ENCODE measurements around the gene TBC1D5.

Gene TBC1D5

DNA sequence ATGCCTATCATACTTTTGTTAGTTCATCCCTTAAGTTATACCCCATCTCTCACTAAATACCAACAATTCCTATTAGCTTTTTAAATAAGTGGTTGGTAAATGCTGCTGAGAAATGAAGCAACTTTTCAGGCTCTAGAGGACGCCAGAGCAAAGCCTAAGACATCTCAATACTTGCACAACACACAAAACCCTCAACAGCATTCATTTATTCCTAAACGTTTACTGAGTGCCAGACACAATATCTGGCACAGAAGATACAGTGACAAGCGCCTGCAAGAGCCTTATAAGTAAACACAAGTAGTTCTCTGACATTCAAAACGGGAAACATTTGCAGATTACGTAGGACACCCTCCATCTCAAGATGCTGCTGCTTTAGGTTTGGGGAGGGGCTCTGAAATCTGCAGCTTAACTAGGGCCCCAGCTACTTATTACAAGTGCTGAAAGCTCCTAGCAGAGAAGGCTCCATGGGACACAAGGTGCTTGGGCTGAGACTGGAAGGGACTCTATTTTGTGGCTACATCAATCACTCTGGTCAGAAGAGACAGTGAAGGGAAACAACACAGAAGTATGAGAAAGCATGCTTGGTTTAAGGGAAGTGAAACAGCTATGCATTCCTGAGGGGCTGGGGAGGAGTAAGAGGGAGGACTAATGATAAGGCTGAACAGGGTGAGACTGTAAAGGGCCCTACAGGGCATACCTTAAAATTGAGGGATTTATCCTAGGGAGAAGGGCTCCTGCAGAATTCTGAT, 546.4 kb downstream of the TBC1D5 start:
- DNase-seq = peak; percentile 26

- DNase-seq = peak; percentile 65
Measured at GRCh38 chr3:17195192-17195611, 547.2 kb downstream of the TBC1D5 start.

DNA sequence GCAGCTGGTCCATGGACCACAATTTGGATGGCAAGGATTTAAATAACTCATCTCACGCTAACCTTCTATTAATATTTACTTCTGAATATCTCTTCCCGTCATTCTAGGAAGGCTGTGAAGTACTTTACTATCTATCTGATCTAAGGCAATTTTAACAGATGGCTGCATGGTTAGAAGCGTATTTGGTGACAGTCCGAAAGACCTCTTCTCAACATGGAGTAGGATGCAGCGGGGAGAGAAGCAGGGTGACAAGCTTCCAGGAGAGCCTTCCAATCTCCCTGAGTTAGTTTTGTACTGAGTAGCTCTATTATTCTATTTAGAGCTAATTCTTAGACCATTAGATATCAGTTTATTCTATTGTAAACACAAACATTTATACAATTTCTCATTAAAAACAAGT, 548.3 kb downstream of the TBC1D5 start:
- peak; percentile 9 for DNase-seq

- DNase-seq = no peak
Measured at GRCh38 chr3:17192995-17193394, 549.4 kb downstream of the TBC1D5 start.

DNA sequence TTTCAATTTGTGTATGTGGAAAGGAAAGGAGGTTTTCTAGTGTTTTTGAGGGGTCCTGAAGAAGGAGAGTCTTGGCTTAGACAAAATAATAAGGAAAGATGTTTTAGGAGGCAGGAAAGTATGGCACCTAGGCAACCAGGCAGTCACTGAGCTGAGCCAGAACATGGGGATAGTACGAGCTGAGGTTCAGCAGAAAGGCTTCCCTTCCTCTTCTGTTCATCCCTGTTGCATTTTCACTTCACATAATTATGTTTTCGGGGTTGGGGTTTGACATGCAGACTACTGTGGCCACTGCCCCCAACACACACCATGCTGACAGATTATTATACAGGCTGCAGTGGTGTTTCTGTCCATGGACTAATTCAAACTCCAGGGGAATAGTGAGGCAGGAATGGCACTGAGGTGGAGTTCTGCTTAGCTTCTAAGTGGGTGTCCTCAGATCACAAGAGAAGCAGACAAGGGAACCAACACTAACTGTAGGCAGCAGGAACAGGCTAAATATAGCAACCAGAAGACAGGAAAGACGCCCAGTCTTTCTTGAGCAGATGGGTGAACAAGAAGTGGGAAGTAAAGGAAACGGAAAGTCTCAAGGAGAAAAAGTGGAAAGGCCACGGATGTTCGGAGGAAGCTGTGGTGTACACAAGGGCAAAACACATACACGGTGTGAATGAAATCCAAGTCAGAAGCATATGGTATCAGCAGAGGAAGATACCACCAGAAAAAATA, 551.9 kb downstream of the TBC1D5 start:
- no peak for DNase-seq

- no peak for DNase-seq
Measured at GRCh38 chr3:17188378-17188777, 554.1 kb downstream of the TBC1D5 start.

DNA sequence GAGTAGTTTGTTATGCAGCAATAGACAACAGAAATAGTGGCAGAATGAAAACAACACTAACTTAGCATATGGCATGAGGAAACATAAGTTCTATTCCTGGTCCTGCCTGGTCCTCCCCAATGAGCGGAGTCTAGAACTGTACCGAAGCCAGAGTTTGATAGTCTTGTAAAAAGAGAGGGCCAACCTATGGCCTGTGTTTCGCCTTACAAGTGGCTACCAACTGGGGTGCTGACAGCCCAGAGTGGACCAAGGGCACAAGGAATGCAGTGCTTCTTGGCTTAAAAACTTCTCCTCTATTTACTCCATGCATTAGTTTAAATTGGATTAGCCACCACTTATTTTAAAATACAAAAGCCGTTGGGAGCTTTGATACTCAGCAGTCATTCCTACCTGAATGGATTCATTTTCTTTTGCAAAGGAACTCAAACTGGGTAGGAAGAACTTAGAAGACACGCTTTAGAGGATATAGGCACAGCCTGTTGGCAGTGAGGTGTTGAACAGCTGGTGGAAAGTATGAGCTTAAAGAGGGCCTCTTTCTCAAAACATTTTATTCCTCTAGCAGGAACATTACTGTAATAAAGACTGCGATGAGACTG, 554.7 kb downstream of the TBC1D5 start:
- no peak for DNase-seq

GRCh38 chr3:17183951-17184550, 558.4 kb downstream of the TBC1D5 start:
- no peak for DNase-seq

DNA sequence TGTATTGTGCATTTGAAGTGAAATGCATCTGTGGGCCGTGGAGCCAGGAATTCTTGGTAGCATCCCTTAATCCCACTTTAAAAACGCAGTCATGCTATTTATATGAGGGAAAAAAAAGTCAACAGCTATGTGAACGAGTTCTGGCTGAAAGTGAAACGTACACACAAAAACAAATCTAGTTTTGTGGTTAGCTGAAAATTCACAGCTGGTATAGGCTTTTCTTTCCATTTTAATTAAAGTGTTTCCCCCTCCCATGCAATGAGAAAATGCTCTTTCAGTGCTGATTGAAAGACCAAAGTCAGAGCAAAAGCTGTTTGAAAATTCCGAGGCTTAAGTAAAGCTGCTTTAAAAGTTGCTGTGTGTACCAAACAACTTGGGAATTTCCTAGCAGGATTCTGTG, 560.3 kb downstream of the TBC1D5 start:
- no peak for DNase-seq

- DNase-seq = no peak
Measured at GRCh38 chr3:17181413-17181907, 561.0 kb downstream of the TBC1D5 start.

GRCh38 chr3:17179381-17180205, 562.8 kb downstream of the TBC1D5 start:
- DNase-seq = peak; percentile 45

- DNase-seq = no peak
Measured at GRCh38 chr3:17176757-17177156, 565.7 kb downstream of the TBC1D5 start.

DNA sequence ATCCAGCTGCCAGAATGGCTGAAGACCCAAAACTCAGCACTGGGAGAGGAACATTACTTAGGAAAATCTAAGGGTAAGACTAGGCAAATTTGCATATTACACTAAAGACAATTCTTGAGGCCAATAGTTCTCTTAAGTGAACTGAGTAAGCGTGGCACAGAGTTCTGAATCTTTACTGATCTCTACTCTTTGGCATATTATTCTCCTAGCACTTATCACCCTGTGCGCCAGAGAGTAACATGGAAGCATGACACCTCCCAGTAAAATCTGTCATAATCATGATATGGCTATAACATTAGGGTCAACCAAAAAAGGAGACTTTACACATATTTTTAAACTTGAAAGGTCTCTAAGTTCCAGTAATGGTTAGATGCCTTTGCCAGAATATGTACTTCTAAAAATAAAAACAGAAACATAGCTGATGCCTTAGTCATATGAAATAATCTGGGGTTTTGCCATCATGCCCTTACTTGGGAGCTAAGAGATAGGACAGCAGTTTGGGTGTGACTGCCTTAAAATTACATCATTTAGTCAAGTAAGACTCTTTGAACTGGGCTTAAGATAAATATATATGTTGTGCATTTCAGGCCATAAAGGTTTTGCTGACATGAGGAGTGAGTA, 567.1 kb downstream of the TBC1D5 start:
- DNase-seq = no peak

- no peak for DNase-seq
Measured at GRCh38 chr3:17166369-17166768, 576.1 kb downstream of the TBC1D5 start.

DNA sequence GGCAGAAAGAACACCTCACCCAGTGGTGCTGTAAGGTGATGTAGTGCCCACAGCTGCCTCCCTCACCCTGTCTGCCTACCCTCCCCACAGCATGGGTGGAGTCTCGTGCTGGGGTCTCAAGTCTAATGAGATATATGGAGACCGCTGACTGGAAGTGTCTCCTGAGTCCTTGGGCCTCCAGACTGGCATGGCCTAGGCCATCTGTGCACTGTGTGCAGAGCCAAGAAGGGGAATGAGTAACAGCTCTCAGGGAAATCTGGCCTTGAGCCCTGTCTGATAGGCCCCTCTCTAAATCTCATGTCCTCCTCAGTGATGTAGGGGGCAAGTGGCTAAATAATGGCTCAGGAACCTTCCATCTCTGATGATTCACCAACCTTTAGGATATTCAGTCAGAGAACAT, 580.3 kb downstream of the TBC1D5 start:
- no peak for DNase-seq

DNA sequence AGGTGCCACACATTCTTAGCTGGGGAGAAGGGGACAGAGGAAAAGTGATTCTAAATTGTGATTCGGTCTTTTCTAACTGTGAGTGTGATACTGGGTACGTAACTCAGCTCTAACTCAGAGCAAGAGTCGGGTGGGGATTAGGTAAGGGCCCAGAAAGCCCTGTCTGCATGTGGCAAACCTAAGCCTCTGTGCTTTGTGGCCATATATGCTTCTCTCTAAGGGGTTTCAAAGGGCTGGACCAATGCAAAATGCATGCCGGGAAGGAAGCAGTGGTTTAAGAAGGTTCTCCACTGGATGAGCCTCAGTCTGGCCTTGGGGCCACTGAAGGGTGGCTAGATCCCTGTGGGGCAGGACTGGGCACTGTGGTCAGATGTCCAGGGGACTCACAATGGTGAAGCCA, 581.8 kb downstream of the TBC1D5 start:
- DNase-seq = no peak

DNA sequence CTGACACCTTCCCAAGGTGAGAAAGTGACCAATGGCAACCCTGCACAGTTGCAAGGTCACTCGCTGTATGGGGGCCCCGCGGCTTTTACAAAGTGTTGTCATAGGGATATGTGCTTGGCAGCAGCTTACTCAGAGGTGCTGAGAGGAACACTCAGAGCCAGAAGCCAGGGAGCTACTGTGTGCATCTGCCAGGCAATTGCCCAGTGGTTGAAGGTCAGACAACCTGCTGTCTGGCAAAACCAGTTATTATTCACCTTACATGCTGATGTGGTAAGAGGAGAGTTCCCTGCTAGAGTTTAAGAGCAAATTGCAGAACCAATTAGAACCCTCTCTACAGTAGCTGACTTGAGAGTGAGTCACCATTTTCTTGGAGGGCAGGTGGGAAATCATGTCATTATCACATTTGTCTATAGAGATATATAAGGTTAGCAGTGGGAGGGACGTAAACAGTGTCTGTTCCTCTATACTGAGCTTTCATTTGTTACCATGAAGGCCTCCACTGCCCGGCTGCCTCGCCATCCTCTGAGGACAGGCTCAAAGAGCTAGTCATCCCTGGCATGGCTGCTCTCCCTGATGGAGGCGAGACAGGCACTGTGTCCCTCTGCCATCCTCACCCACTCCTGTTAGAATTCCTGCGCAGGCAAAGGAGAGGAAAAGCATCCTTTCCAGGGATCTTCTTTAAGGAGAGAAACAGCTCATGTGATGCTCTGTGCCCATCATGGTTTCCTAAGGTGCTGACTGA, 583.3 kb downstream of the TBC1D5 start:
- no peak for DNase-seq

DNA sequence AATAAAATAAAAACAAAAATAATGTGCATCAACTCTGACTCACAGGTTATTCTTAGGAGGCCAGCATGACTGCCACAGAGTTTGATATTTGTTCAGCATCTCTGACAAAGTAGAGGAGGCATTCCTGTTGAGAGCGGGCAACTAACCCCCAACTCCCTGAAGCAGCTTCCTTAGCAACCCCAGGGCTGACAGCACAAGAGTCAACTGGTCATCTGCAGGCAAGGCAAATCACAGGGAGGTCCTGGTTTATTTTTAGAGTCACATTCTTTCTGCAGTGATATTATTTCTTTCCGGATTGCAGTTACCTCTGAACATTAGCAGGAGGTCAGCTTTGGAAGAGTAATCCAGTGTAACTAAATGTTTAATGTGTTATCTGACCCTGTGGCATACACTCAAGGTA, 584.7 kb downstream of the TBC1D5 start:
- DNase-seq = no peak

- no peak for DNase-seq
Measured at GRCh38 chr3:17156864-17157263, 585.6 kb downstream of the TBC1D5 start.

DNA sequence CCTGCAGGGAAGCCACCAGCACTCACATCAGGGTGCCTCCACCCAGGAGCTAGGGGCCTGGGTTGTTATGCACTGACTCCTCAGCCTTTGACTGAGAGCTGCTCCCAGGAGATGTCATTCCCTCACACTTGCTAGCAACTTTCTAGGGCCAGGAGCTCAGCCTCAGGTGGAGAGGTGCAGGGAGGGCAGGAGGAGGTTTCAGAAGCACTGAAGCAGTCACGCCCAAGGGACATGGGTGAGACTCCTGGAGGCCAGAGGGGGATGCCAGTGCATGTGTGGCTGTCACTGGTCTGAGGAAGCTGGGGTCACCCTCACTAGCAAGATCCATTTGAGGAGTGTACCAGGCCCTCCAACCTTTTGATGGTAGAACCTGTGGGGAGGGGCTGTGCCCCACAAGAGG, 586.5 kb downstream of the TBC1D5 start:
- DNase-seq = no peak

GRCh38 chr3:17154941-17155340, 587.5 kb downstream of the TBC1D5 start:
- no peak for DNase-seq
